ENCODE measurements around the gene VPS4A.
"Not testable (repeated sequence)": the region's sequence is repeated elsewhere in the genome, so short reads cannot be mapped to it uniquely, and the experiment has no call there.

Gene VPS4A

DNA sequence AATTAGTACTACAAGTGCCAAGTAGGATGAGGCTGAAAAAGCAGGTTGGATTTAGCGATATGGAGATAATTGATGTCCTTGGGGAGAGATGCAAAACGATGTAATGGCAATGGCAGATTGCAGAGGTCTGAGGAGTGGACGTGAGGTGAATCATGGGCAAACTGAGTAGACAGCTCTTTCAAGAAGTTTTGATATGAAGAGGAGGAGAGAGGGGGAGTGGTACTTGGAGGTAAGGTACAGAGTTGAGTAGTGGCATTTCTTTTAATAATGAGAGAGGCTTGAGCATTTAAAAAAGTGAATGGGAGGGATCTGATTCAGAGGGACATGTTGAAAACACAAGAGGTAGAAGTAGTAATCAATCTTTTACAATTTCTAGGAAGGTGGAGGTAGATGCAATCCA is 17.7 kb upstream of the VPS4A start:
- Mint-ChIP-seq H3K4me3 (no peak overlapping the region), H3K9me3 (no peaks in the 10 kb centered on the region), H3K27me3 (no peaks in the 10 kb centered on the region), H3K36me3 (ENCODE audit: low read depth) (peaks cover 7% of the 10 kb centered on the region), H3K27ac (no peak overlapping the region), H3K4me1 (ENCODE audit: low read depth) (peaks cover 4% of the 10 kb centered on the region)
- intact Hi-C loops (cut with micrococcal nuclease) = no loop called here

DNA sequence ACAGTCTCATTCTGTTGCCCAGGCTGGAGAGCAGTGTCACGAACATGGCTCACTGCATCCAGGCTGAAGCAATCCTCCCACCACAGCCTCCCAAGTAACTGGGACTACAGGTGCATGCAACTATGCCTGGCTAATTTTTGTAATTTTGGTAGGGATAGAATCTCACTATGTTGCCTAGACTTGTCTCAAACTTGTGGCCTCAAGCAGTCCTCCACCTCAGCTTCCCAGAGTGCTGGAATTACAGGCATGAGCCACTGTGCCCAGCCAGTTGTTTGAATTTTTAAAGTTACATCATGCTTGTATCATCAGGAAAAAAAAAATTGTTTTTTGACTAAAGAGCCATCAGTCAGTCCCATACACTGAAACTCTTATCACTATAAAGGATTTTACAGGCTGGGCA is 17.1 kb upstream of the VPS4A start:
- no peaks in the 10 kb centered on the region for H3K9me3 Mint-ChIP-seq
- intact Hi-C loops (cut with micrococcal nuclease) = no loop called here
- H3K4me1 Mint-ChIP-seq (ENCODE audit: low read depth) = peaks cover 11% of the 10 kb centered on the region
- H3K27ac Mint-ChIP-seq = no peak overlapping the region
- no peaks in the 10 kb centered on the region for H3K27me3 Mint-ChIP-seq
- H3K36me3 Mint-ChIP-seq (ENCODE audit: low read depth) = peaks cover 7% of the 10 kb centered on the region
- H3K4me3 Mint-ChIP-seq = no peak overlapping the region

DNA sequence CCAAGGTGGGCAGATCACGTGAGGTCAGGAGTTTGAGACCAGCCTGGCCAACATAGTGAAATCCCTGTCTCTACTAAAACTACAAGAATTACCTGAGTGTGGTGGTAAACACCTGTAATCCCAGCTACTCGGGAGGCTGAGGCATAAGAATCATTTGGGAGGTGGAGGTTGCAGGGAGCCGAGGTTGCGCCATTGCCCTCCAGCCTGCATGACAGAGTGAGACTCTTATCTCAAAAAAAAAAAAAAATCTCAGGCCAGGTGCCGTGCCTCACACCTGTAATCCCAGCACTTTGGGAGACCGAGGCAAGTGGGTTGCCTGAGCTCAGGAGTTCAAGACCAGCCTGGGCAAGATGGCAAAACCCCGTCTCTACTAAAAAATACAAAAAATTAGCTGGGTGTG is 14.4 kb upstream of the VPS4A start:
- H3K4me3 Mint-ChIP-seq; intact Hi-C loops (cut with micrococcal nuclease); H3K9me3 Mint-ChIP-seq: not testable (repeated sequence)

DNA sequence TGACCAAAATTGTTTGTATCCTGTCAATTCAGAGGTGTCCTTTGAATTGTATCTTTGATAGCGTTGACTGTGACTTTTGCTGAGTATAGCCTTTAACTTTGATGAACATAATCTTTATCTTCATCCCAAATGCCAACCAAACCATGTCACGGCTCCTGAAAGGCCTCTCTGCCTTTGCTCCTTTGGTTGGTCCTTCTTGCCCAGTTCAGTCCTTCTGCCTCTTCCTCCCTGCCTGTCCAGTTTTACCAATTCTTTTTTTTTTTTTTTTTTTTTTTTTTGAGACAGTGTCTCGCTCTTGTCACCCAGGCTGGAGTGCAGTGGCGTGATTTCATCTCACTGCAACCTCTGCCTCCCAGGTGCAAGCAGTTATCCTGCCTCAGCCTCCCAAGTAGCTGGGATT is 12.9 kb upstream of the VPS4A start:
- Mint-ChIP-seq H3K9me3 (no peaks in the 10 kb centered on the region), H3K27me3 (no peaks in the 10 kb centered on the region), H3K27ac (peak overlapping the region; percentile 30), H3K4me3 (no peak overlapping the region), H3K4me1 (ENCODE audit: low read depth) (peaks cover 26% of the 10 kb centered on the region), H3K36me3 (ENCODE audit: low read depth) (peaks cover 31% of the 10 kb centered on the region)
- intact Hi-C loops (cut with micrococcal nuclease) = no loop called here

More for the DNA sequence above, 14.4 kb upstream of the VPS4A start:
- H3K36me3 Mint-ChIP-seq (ENCODE audit: low read depth) = peaks cover 24% of the 10 kb centered on the region
- H3K27me3 Mint-ChIP-seq, H3K27ac Mint-ChIP-seq: not testable (repeated sequence)
- H3K4me1 Mint-ChIP-seq (ENCODE audit: low read depth) = peaks cover 26% of the 10 kb centered on the region

DNA sequence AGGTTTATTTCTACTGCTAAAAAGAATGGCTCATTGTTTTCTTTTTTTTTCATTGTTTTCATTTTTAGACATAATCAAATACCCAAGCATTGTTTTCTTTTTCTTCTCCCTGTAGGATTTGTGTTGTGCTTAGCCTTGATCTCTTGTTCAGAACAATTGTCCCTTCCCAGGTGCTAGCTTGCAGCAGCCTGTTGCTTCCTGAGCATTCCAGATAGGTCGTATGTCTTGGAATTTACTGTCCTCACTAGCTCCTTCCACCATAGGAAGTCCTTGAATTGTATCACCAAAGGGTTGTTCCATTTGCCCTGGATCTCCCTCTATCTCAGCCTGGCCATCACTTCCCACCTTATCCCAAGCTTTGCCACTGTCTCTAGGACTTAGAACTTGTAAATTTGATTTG is 10.0 kb upstream of the VPS4A start:
- intact Hi-C loops (cut with micrococcal nuclease) = no loop called here
- Mint-ChIP-seq H3K36me3 (ENCODE audit: low read depth) (peaks cover 33% of the 10 kb centered on the region), H3K4me3 (no peak overlapping the region), H3K27me3 (no peaks in the 10 kb centered on the region), H3K4me1 (ENCODE audit: low read depth) (peaks cover 26% of the 10 kb centered on the region), H3K27ac (no peak overlapping the region), H3K9me3 (no peaks in the 10 kb centered on the region)

DNA sequence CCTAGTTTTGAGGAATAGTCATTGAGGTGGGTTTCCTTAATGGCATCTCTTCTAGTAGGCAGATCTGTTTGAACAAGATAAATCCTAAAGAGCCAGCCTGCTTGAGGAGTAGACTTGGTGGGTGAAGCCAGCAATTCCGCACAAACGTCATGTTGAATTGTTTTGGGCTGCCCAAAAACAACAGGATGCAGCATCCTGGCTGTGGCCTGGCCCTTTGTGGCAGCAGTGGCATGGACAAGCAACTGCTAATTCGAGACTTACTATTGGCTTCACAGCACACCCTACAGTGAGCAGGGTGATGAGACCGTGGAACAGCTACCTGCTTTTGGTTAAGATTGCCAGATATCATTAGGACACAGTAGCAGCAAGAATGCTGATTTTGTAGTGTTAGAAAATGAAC is 9.3 kb upstream of the VPS4A start:
- H3K9me3 Mint-ChIP-seq = no peaks in the 10 kb centered on the region
- H3K4me3 Mint-ChIP-seq = no peak overlapping the region
- peaks cover 29% of the 10 kb centered on the region for H3K36me3 Mint-ChIP-seq (ENCODE audit: low read depth)
- peaks cover 26% of the 10 kb centered on the region for H3K4me1 Mint-ChIP-seq (ENCODE audit: low read depth)
- no peaks in the 10 kb centered on the region for H3K27me3 Mint-ChIP-seq
- H3K27ac Mint-ChIP-seq = no peak overlapping the region
- intact Hi-C loops (cut with micrococcal nuclease) = no loop called here

DNA sequence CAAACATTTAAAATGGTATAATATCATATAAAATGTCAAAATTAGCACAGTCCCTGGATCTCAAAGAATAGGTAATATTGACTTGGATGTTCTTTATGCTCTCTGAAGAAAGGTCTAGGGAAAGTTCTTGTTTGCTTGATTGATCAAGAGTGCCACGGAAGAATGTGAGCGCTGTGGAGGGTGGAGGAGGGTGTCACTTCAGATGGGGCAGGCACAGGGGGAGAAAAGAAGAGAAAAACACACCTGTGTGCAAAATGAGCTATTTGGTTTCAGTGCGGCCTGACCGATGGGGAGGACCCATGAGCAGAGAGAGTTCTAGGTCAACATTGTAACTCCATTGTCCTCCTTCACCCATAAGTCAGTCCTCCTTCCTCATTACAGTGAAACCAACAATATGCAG is 8.8 kb upstream of the VPS4A start:
- peaks cover 26% of the 10 kb centered on the region for H3K4me1 Mint-ChIP-seq (ENCODE audit: low read depth)

DNA sequence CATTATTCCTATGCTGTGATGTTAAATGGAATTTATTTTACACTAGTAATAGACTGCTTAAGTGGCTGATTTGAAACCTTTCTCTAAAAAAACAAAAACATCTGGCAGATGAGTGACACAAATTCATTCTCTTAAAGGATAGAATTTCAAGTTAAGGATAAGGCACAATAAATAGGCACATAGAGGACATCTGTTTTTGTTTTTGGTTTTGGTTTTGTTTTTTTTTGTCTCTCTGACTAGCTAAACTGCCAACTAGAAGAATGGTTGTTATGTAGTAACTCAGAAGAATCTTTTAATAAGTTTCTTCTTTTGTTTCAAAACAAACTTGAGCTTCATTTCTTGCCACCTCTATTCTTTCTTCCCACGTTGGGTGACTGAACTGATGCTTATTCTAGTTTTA is 5.1 kb upstream of the VPS4A start:
- intact Hi-C loops (cut with micrococcal nuclease) = no loop called here
- Mint-ChIP-seq H3K36me3 (ENCODE audit: low read depth) (peaks cover 17% of the 10 kb centered on the region), H3K27ac (no peak overlapping the region), H3K4me1 (ENCODE audit: low read depth) (peaks cover 4% of the 10 kb centered on the region), H3K4me3 (no peak overlapping the region), H3K27me3 (no peaks in the 10 kb centered on the region), H3K9me3 (no peaks in the 10 kb centered on the region)

More for the DNA sequence above, 8.8 kb upstream of the VPS4A start:
- intact Hi-C loops (cut with micrococcal nuclease) = no loop called here
- Mint-ChIP-seq H3K4me3 (no peak overlapping the region), H3K27ac (no peak overlapping the region), H3K36me3 (ENCODE audit: low read depth) (peaks cover 29% of the 10 kb centered on the region), H3K27me3 (no peaks in the 10 kb centered on the region), H3K9me3 (no peaks in the 10 kb centered on the region)

DNA sequence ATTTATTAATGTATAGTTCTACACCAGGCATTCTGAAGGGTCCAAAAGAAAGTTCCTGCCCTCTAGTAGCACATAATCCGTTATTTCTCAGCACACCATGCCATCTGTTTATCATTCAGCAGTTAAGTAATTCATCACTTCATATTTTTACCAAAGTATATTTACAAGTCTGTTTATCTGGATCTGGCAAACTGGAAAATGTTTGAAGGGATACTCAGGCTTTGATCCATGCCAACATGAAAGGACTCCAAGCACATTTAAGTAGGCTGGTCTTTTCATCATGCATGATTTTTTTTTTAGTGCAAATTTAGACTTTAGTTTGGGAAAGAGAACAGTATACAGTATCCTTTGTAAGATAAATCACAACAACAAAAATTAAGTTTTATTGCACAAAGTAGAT is 4.1 kb upstream of the VPS4A start:
- no peak overlapping the region for H3K4me3 Mint-ChIP-seq
- peaks cover 3% of the 10 kb centered on the region for H3K4me1 Mint-ChIP-seq (ENCODE audit: low read depth)
- H3K9me3 Mint-ChIP-seq = no peaks in the 10 kb centered on the region

DNA sequence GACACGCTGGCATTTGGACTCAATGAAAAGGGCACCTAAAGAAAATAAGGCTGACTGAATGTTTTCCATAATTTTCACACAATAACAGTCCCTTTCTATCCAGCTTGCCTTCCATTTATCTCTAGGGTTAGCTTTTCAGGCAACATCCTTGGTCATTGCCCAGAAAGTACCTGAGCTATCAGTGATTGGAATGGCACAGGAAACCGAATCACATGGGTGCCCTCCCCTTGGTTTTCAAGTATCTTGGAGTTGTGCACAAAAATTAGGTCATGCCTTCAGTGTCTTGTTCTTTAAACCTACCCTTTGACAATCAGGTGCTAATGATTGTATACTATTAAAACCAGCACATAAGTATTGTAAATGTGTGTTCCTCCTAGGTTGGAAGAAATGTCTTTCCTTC is 3.3 kb upstream of the VPS4A start:
- Mint-ChIP-seq H3K4me3 (no peak overlapping the region), H3K27me3 (no peaks in the 10 kb centered on the region), H3K9me3 (no peaks in the 10 kb centered on the region), H3K36me3 (ENCODE audit: low read depth) (peaks cover 12% of the 10 kb centered on the region), H3K4me1 (ENCODE audit: low read depth) (peaks cover 7% of the 10 kb centered on the region), H3K27ac (no peak overlapping the region)
- intact Hi-C loops (cut with micrococcal nuclease) = no loop called here

More for the DNA sequence above, 4.1 kb upstream of the VPS4A start:
- H3K36me3 Mint-ChIP-seq (ENCODE audit: low read depth) = peaks cover 17% of the 10 kb centered on the region
- no peaks in the 10 kb centered on the region for H3K27me3 Mint-ChIP-seq
- H3K27ac Mint-ChIP-seq = no peak overlapping the region
- intact Hi-C loops (cut with micrococcal nuclease) = no loop called here

DNA sequence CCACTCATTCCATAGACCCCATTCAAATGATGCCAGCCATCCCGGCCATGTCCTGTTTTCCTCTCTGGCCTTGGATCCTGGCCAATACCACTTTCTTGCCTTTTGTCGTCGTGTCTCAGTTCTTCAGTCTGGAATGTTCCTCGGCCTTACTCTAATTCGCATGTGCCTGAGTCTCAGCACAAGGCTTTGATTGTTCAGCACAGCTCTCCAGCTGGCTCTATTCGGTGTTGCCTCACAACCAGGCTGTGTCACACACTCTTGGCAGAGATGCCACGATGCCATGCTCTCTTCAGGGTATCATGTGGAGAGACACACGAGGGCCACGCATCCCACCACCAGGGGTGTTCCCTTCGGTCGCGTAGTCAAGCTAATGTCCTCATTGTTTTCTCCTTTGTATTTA is 1.8 kb upstream of the VPS4A start:
- peaks cover 20% of the 10 kb centered on the region for H3K4me1 Mint-ChIP-seq (ENCODE audit: low read depth)
- H3K27me3 Mint-ChIP-seq = no peaks in the 10 kb centered on the region
- peaks cover 27% of the 10 kb centered on the region for H3K36me3 Mint-ChIP-seq (ENCODE audit: low read depth)
- intact Hi-C loops (cut with micrococcal nuclease) = no loop called here
- H3K9me3 Mint-ChIP-seq = no peaks in the 10 kb centered on the region
- no peak overlapping the region for H3K4me3 Mint-ChIP-seq
- no peak overlapping the region for H3K27ac Mint-ChIP-seq

DNA sequence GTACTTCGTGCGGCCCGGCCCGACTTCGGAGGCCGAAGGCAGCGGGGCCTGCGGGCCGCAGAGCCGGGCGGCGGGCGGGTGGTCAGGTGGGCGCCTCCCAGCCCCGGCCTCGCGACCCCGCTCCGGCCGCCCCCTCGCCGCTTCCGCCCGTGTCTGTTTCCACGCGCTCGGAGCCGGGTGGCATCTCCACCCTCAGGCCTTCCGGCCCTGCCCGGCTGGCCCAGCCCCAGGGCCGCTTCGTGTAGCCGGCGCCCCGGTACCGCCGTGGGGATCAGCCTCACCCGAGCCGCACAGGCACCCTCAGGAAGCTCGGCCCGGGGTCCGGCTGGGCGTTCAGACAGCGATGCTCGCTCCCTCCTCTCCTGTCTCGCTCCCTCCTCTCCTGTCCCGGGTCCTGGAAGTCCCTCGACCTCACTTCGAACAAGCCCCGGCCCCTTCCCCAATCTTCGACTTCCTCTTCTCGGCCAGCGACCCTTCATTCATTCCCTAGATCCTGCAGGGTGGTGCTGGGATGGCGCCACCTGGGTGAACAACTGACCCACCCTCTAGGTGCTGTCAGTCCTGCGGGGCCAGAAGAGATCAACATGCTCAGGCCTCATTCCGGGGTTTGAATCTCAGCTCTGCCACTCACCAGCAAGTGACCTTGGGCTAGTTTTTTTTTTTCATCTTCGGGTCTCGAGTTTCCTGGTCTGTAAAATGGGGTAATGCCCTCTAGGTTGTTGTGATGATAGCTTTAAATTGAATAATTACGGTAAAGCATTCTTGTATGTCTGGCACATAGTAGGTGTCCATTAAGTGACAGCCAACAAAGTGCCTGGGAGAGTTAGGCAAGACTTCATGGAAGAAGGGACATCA is 610 bp downstream of the VPS4A start:
- H3K4me3 Mint-ChIP-seq = peak overlapping the region; percentile 86
- H3K27me3 Mint-ChIP-seq = no peaks in the 10 kb centered on the region
- peaks cover 46% of the 10 kb centered on the region for H3K36me3 Mint-ChIP-seq (ENCODE audit: low read depth)
- intact Hi-C loops (cut with micrococcal nuclease) = loop anchor here (2.0 kb wide), 1 partner anchor 179 kb away; the partner anchor contains the start of genes CHTF8 and UTP4
- H3K9me3 Mint-ChIP-seq = no peaks in the 10 kb centered on the region
- H3K4me1 Mint-ChIP-seq (ENCODE audit: low read depth) = peaks cover 21% of the 10 kb centered on the region
- H3K27ac Mint-ChIP-seq = peak overlapping the region; percentile 82

DNA sequence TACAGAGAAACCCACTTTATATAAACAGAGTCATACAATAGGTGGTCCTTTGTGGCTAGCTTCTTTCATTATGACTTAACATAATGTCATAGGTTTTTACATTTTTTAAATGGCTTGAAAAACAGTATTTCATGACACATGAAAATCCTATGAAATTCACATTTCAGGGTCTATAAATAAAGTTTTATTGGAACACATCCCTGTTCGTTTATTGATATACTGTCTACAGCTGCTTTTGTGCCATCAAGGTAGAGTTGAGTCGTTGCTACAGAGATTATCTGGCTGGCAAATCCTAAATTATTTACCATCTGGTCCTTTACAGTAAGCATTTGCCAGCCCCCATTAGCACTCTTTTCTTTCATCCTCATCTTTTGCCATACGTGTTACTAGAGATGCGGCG is 2.3 kb downstream of the VPS4A start:
- peaks cover 24% of the 10 kb centered on the region for H3K4me1 Mint-ChIP-seq (ENCODE audit: low read depth)
- no peak overlapping the region for H3K4me3 Mint-ChIP-seq
- no peak overlapping the region for H3K27ac Mint-ChIP-seq
- H3K27me3 Mint-ChIP-seq = no peaks in the 10 kb centered on the region
- H3K9me3 Mint-ChIP-seq = no peaks in the 10 kb centered on the region
- H3K36me3 Mint-ChIP-seq (ENCODE audit: low read depth) = peaks cover 63% of the 10 kb centered on the region
- intact Hi-C loops (cut with micrococcal nuclease) = no loop called here

DNA sequence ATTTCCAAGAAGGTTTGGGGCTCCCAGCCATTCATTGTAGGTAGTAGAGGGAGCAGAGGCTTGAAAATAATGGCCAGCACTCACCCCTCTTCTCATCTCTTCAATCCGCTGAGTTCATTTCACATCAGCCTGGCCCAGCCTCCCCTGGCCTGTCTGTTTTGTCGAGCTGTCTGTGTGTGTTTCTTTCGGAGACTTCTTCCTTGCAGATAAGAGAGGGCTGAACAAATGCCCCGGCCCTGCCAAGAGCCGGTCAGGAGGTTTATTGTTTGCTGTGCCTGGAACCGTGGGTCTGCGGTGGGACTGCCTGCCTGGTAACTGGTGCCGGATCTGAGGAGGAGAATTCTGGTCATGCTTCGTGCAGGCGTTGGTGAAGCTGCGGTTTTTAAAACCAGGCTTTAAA is 3.4 kb downstream of the VPS4A start:
- Mint-ChIP-seq H3K27me3 (no peaks in the 10 kb centered on the region), H3K9me3 (no peaks in the 10 kb centered on the region), H3K36me3 (ENCODE audit: low read depth) (peaks cover 74% of the 10 kb centered on the region), H3K27ac (no peak overlapping the region), H3K4me3 (no peak overlapping the region), H3K4me1 (ENCODE audit: low read depth) (peaks cover 24% of the 10 kb centered on the region)
- intact Hi-C loops (cut with micrococcal nuclease) = no loop called here
